GM18507 (cell line): ENCODE data around the gene WDPCP.
"Not testable (repeated sequence)": the region's sequence is repeated elsewhere in the genome, so short reads cannot be mapped to it uniquely, and the experiment has no call there.

Experiments
- DNase-seq: peaks from one replicate; pipeline ENCODE4 v3.0.0; 2011; ENCODE audit warnings: low read depth; ENCODE audit not compliant: insufficient read length; ENCODE audit errors: extremely low spot score
- FAIRE-seq: peaks from 2 replicates; lab custom pipeline; 2011; peaks lifted over from hg19 to GRCh38; lab: Jason Lieb, UNC

WDPCP gene

GRCh38 chr2:63588385-63589147, at the start of gene WDPCP, which contains the start of gene MDH1:
Gene WDPCP, minus strand, starts transcription at chr2:63588477. Its CDS starts 206 bp downstream, at chr2:63588271.
Gene MDH1, plus strand, starts transcription at chr2:63588963. Its CDS starts 81 bp downstream, at chr2:63589044.
- DNase-seq (peak; percentile 64), FAIRE-seq (peak; percentile 99)

- FAIRE-seq (no peak), DNase-seq (no peak)
These were observed 44.1 kb upstream of the WDPCP start for GRCh38 chr2:63632382-63632781.

- FAIRE-seq, result no peak
- no peak for DNase-seq
These were observed 43.2 kb upstream of the WDPCP start for GRCh38 chr2:63631501-63631900.

GRCh38 chr2:63628403-63628942, 40.2 kb upstream of the WDPCP start:
- FAIRE-seq, result no peak

GRCh38 chr2:63627866-63628265, 39.6 kb upstream of the WDPCP start:
- no peak for FAIRE-seq
- no peak for DNase-seq

More at GRCh38 chr2:63628403-63628942, 40.2 kb upstream of the WDPCP start:
- DNase-seq, result no peak

GRCh38 chr2:63623763-63624162, 35.5 kb upstream of the WDPCP start:
- not testable (repeated sequence) for DNase-seq, FAIRE-seq

- FAIRE-seq (no peak), DNase-seq (no peak)
These were observed 34.5 kb upstream of the WDPCP start for GRCh38 chr2:63622751-63623150.

- FAIRE-seq (no peak), DNase-seq (no peak)
These were observed 31.1 kb upstream of the WDPCP start for GRCh38 chr2:63619328-63619727.

GRCh38 chr2:63617366-63617765, 29.1 kb upstream of the WDPCP start:
- no peak for FAIRE-seq
- no peak for DNase-seq

- DNase-seq, result no peak
- no peak for FAIRE-seq
These were observed 27.0 kb upstream of the WDPCP start for GRCh38 chr2:63614983-63615945.

GRCh38 chr2:63614448-63614968, 26.2 kb upstream of the WDPCP start:
- DNase-seq, result no peak
- FAIRE-seq, result no peak

GRCh38 chr2:63613391-63613901, 25.2 kb upstream of the WDPCP start:
- FAIRE-seq, result no peak
- DNase-seq, result no peak

GRCh38 chr2:63610525-63610924, 22.2 kb upstream of the WDPCP start:
- DNase-seq (no peak), FAIRE-seq (no peak)

GRCh38 chr2:63608865-63609264, 20.6 kb upstream of the WDPCP start:
- FAIRE-seq, DNase-seq: not testable (repeated sequence)

- FAIRE-seq, result no peak
These were observed 16.4 kb upstream of the WDPCP start for GRCh38 chr2:63604666-63605065.

GRCh38 chr2:63600881-63601460, 12.7 kb upstream of the WDPCP start:
- DNase-seq, result no peak
- FAIRE-seq, result no peak

More at GRCh38 chr2:63604666-63605065, 16.4 kb upstream of the WDPCP start:
- no peak for DNase-seq

GRCh38 chr2:63598981-63599380, 10.7 kb upstream of the WDPCP start:
- FAIRE-seq (no peak), DNase-seq (no peak)

GRCh38 chr2:63596401-63596883, 8.2 kb upstream of the WDPCP start:
- DNase-seq (no peak), FAIRE-seq (no peak)

GRCh38 chr2:63594660-63595059, 6.4 kb upstream of the WDPCP start:
- no peak for FAIRE-seq
- no peak for DNase-seq
